SK-N-SH treated with all-trans-retinoic acid at 6 μM for 48 hours (cell line): ENCODE results near the gene CLCN1.

ENCODE experiments used
- ARNTL ChIP-seq: fragments of 450-650 bp; formaldehyde crosslinking; IDR thresholded peaks from 2 replicates; pipeline ENCODE4 v1.5.0; 2020; ENCODE audit warnings: low read depth, mild to moderate bottlenecking, moderate library complexity, borderline replicate concordance
- TCF4 ChIP-seq: fragments of 250-450 bp; sonication (Bioruptor Pico); IDR thresholded peaks from 2 replicates; pipeline ENCODE4 v1.8.0; 2021; ENCODE audit warnings: mild to moderate bottlenecking, moderate library complexity, borderline replicate concordance
- ZFP3 ChIP-seq: fragments of 250-450 bp; sonication (Bioruptor Pico); IDR thresholded peaks from 2 replicates; pipeline ENCODE4 v1.5.0; 2020; ENCODE audit warnings: mild to moderate bottlenecking, moderate library complexity
- ZNF70 ChIP-seq: fragments of 450-650 bp; formaldehyde crosslinking; IDR thresholded peaks from 2 replicates; pipeline ENCODE4 v1.5.0; 2020; ENCODE audit warnings: mild to moderate bottlenecking, moderate library complexity
- TF ChIP-seq, protein P1 (sequence below): fragments of 250-450 bp; sonication (Bioruptor Pico); IDR thresholded peaks from 2 replicates; pipeline ENCODE4 v1.8.0; 2020; ENCODE audit warnings: mild to moderate bottlenecking, moderate library complexity, borderline replicate concordance
- TF ChIP-seq, protein P2 (sequence below): fragments of 250-450 bp; sonication (Bioruptor Pico); IDR thresholded peaks from 2 replicates; pipeline ENCODE4 v1.5.1; 2020; ENCODE audit warnings: low read depth, mild to moderate bottlenecking, moderate library complexity

DNA sequence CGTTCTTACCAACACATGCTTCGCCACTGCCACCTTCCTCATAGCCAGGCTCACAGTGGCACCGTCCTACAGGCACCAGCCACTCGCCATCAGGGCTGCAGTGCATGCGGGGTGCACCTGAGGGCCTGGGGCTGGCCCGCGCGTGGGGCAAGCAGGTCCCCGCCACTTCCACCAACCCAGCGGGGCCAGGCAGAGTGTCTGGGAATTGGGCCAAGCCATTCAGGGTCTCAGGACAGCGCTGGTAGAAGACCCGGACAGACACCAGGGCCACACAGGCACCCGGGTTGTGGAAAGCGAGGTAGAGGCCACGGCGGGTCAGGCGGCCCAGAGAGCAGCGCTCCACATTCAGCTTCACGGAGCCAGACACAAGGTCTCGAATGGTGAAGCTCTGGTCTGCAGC lies 83.7 kb downstream of the CLCN1 start:
- TF ChIP-seq ZNF70 (CRISPR knock-in tag), result no peak
- TF ChIP-seq ARNTL (CRISPR knock-in tag), result no peak
- TF ChIP-seq, protein P1, sequence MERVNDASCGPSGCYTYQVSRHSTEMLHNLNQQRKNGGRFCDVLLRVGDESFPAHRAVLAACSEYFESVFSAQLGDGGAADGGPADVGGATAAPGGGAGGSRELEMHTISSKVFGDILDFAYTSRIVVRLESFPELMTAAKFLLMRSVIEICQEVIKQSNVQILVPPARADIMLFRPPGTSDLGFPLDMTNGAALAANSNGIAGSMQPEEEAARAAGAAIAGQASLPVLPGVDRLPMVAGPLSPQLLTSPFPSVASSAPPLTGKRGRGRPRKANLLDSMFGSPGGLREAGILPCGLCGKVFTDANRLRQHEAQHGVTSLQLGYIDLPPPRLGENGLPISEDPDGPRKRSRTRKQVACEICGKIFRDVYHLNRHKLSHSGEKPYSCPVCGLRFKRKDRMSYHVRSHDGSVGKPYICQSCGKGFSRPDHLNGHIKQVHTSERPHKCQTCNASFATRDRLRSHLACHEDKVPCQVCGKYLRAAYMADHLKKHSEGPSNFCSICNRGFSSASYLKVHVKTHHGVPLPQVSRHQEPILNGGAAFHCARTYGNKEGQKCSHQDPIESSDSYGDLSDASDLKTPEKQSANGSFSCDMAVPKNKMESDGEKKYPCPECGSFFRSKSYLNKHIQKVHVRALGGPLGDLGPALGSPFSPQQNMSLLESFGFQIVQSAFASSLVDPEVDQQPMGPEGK, result no peak
- TF ChIP-seq, protein P2, sequence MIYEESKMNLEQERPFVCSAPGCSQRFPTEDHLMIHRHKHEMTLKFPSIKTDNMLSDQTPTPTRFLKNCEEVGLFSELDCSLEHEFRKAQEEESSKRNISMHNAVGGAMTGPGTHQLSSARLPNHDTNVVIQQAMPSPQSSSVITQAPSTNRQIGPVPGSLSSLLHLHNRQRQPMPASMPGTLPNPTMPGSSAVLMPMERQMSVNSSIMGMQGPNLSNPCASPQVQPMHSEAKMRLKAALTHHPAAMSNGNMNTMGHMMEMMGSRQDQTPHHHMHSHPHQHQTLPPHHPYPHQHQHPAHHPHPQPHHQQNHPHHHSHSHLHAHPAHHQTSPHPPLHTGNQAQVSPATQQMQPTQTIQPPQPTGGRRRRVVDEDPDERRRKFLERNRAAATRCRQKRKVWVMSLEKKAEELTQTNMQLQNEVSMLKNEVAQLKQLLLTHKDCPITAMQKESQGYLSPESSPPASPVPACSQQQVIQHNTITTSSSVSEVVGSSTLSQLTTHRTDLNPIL (CRISPR knock-in tag), result no peak
- TF ChIP-seq TCF4, result no peak
- no peak for TF ChIP-seq ZFP3 (CRISPR knock-in tag)
